IMR-90 (cell line): ENCODE data around the gene LTBP2. TPM values are rescaled to one million over a fixed set of nuclear protein-coding genes. Genes with fewer than 3 reads are reported as not detected.
A peak's percentile ranks its signal among the peaks of the same experiment; 100 is the strongest.

Source experiments
- ATAC-seq: fragments of 200-7000 bp; cut with Tn5 transposase; 2 replicates; pipeline ENCODE4 v1.9.1; 2020; ENCODE audit warnings: low read depth, mild to moderate bottlenecking, moderate library complexity
- BruUV-seq: library from RNA; stranded (reverse); fragments of 400-500 nt; replicated peaks from 2 replicates; lab custom pipeline; 2021; lab: Mats Ljungman, UMichigan
- CTCF ChIA-PET: fragments of 300-600 bp; formaldehyde crosslinking; extraction: SDS; loops from one replicate; lab custom pipeline; 2021; ENCODE audit warnings: antibody characterized with exemption; lab: Yijun Ruan, JAX
- POLR2A ChIA-PET: fragments of 300-600 bp; sonication (Branson Sonifier 250); formaldehyde crosslinking; loops from one replicate; lab custom pipeline; 2022; ENCODE audit warnings: antibody characterized with exemption; ENCODE audit not compliant: unreplicated experiment; lab: Charles Lee
- DNase-seq: peaks from one replicate; pipeline ENCODE4 v3.0.0; 2013
- H2AFZ ChIP-seq: replicated peaks from 2 replicates; pipeline ENCODE3; 2013; ENCODE audit warnings: low read length, mild to moderate bottlenecking; ENCODE audit not compliant: poor library complexity
- H2AK5ac ChIP-seq: 2 replicates; pipeline ENCODE4 v1.6.1; 2013; ENCODE audit warnings: low read depth, low read length, inconsistent platforms
- H2AK9ac ChIP-seq: replicated peaks from 2 replicates; pipeline ENCODE3; 2013; ENCODE audit warnings: mild to moderate bottlenecking, low read depth, low read length, moderate library complexity; ENCODE audit not compliant: poor library complexity
- H2BK120ac ChIP-seq: 2 replicates; pipeline ENCODE4 v1.6.1; 2013; ENCODE audit warnings: low read depth, low read length, inconsistent platforms
- H2BK15ac ChIP-seq: 3 replicates; pipeline ENCODE4 v1.6.1; 2013; ENCODE audit warnings: low read depth, low read length, inconsistent platforms
- H2BK20ac ChIP-seq: 2 replicates; pipeline ENCODE4 v1.6.1; 2013; ENCODE audit warnings: low read depth, mild to moderate bottlenecking, inconsistent platforms, low read length, moderate library complexity
- H2BK5ac ChIP-seq: 2 replicates; pipeline ENCODE4 v1.6.1; 2013; ENCODE audit warnings: mild to moderate bottlenecking, low read depth, low read length, inconsistent platforms; ENCODE audit not compliant: poor library complexity, severe bottlenecking
- H3K14ac ChIP-seq: replicated peaks from 2 replicates; pipeline ENCODE4 v1.6.1; 2013; ENCODE audit warnings: low read depth, low read length, inconsistent platforms
- H3K18ac ChIP-seq: 2 replicates; pipeline ENCODE4 v1.6.1; 2013; ENCODE audit warnings: low read depth, low read length, control low read depth
- H3K23ac ChIP-seq: 2 replicates; pipeline ENCODE4 v1.6.1; 2013; ENCODE audit warnings: low read depth, low read length, inconsistent platforms
- H3K27ac ChIP-seq: 2 replicates; pipeline ENCODE4 v1.5.1; 2013; ENCODE audit warnings: mild to moderate bottlenecking, control low read depth, low read length; ENCODE audit not compliant: insufficient read depth
- H3K27me3 ChIP-seq: 2 replicates; pipeline ENCODE4 v1.6.1; 2013; ENCODE audit warnings: low read length; ENCODE audit not compliant: control insufficient read depth, insufficient read depth
- H3K36me3 ChIP-seq: 2 replicates; pipeline ENCODE4 v1.6.1; 2013; ENCODE audit warnings: low read length, mixed read lengths; ENCODE audit not compliant: control insufficient read depth, insufficient read depth
- H3K4ac ChIP-seq: 2 replicates; pipeline ENCODE4 v1.6.1; 2013; ENCODE audit warnings: low read depth, low read length, inconsistent platforms
- H3K4me1 ChIP-seq: 2 replicates; pipeline ENCODE4 v1.6.1; 2013; ENCODE audit warnings: low read length, mixed read lengths; ENCODE audit not compliant: control insufficient read depth, insufficient read depth
- H3K4me2 ChIP-seq: 2 replicates; pipeline ENCODE4 v1.6.1; 2013; ENCODE audit warnings: low read depth, mild to moderate bottlenecking, control low read depth, low read length, moderate library complexity
- H3K4me3 ChIP-seq: 2 replicates; pipeline ENCODE4 v1.5.1; 2013; ENCODE audit warnings: low read depth, mild to moderate bottlenecking, control low read depth, low read length, moderate library complexity; ENCODE audit not compliant: insufficient read depth
- H3K56ac ChIP-seq: 2 replicates; pipeline ENCODE4 v1.6.1; 2013; ENCODE audit warnings: low read length, inconsistent platforms; ENCODE audit not compliant: insufficient read depth; ENCODE audit errors: extremely low read depth
- H3K79me1 ChIP-seq, 2 experiments: 2 replicates each; pipeline ENCODE4 v1.6.1; 2013; ENCODE audit warnings: low read length in 2 of 2, inconsistent platforms in 1 of 2, low read depth in 1 of 2
- H3K9ac ChIP-seq: 2 replicates; pipeline ENCODE4 v1.6.1; 2013; ENCODE audit warnings: low read depth, low read length, control low read depth
- H3K9me1 ChIP-seq: 2 replicates; pipeline ENCODE4 v1.6.1; 2013; ENCODE audit warnings: low read length, inconsistent platforms; ENCODE audit not compliant: insufficient read depth
- H3K9me3 ChIP-seq: 2 replicates; pipeline ENCODE4 v1.6.1; 2013; ENCODE audit warnings: low read length; ENCODE audit not compliant: control insufficient read depth, insufficient read depth
- H4K20me1 ChIP-seq: 2 replicates; pipeline ENCODE4 v1.6.1; 2013; ENCODE audit warnings: low read length, inconsistent platforms; ENCODE audit not compliant: insufficient read depth
- H4K5ac ChIP-seq: 2 replicates; pipeline ENCODE4 v1.6.1; 2013; ENCODE audit warnings: mild to moderate bottlenecking, low read depth, low read length, control low read depth
- H4K8ac ChIP-seq, 2 experiments: 2 replicates each; pipeline ENCODE4 v1.6.1; 2013; ENCODE audit warnings: low read depth in 2 of 2, low read length in 2 of 2, control low read depth in 1 of 2, inconsistent platforms in 1 of 2
- H4K91ac ChIP-seq: 2 replicates; pipeline ENCODE4 v1.6.1; 2013; ENCODE audit warnings: low read depth, low read length, inconsistent platforms; ENCODE audit not compliant: insufficient read depth
- BHLHE40 ChIP-seq: fragments of 150-350 bp; IDR thresholded peaks from 2 replicates; pipeline ENCODE4 v1.6.1; 2016; ENCODE audit warnings: mild to moderate bottlenecking, low read depth, low read length
- FOS ChIP-seq: fragments of 150-350 bp; IDR thresholded peaks from 2 replicates; pipeline ENCODE4 v1.6.1; 2016; ENCODE audit warnings: low read depth, low read length
- POLR2A ChIP-seq: IDR thresholded peaks from 2 replicates; pipeline ENCODE4 v1.6.1; 2012; ENCODE audit warnings: mild to moderate bottlenecking, low read depth, low read length
- WGBS, 2 experiments: methylation state at CpG; one replicate each; pipeline versions ENCODE4 v1.1.5 to v1.1.7; 2013; ENCODE audit warnings: missing lambda C conversion rate in 2 of 2; ENCODE audit not compliant: insufficient read length in 1 of 2; ENCODE audit errors: extremely low coverage in 2 of 2; 5-methylcytosine and 5-hydroxymethylcytosine counted together
- dilution Hi-C: fragments of 300-500 bp; cut with HindIII; formaldehyde crosslinking; loops from one replicate; pipeline ENCODE4 v1.14.3; 2018; ENCODE audit warnings: low sequenced_read_pairs; ENCODE audit not compliant: unreplicated experiment
- in situ Hi-C: fragments of 300-500 bp; cut with MboI; formaldehyde crosslinking; loops from 3 replicates; pipeline ENCODE4 v1.14.3; 2019; ENCODE audit warnings: low sequenced_read_pairs, inconsistent platforms, mixed read lengths
- intact Hi-C: fragments of 100-400 bp; cut with micrococcal nuclease; formaldehyde crosslinking; loops from 2 replicates; pipeline ENCODE4 v1.10.0; 2022
- polyA plus RNA-seq, 3 experiments: library from polyadenylated mRNA; depleted of rRNA; stranded (reverse); fragments of >200 nt; gene quantifications; 2 replicates each; pipeline ENCODE4 v1.2.3, GENCODE V29; 2012; ENCODE audit warnings: low replicate concordance in 1 of 3
- total RNA-seq: library from RNA; depleted of rRNA; stranded (reverse); fragments of >200 nt; gene quantifications from 2 replicates; pipeline ENCODE4 v1.2.3, GENCODE V29; 2012

Gene LTBP2
- total and polyA plus RNA-seq, 2 of the 4 experiments (the other 2 are of a cell fraction): 23.8 to 79.3 TPM

DNA sequence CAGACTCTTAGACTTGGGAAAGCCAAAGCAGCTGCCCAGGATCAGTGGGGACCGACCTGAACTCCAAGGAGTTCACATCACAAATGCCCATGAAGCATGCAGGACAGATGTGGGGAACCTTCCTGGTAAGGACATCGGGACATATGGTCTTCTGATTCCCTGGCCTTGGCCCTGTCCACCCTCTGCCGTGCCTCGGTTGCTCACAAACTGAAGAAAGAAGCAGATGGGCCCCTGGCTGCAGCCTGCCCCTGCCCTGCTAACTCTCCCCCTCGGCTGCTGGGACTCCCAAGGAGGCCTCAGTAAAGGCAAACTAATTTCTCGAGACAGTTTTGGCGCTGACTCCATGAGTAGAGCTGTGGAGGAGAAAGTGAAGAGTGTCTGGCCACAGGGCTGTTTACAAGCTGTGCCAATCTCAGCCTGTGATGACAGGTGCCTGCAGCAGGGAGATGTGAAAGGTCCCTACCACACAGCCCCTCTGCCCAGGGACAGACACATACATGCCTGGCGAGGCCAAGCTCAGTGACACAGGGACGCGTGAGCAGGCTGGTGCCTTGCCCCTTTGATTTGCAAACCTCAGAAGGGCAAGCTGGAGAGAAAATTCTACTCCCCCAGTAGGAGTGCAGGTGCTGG lies 69.9 kb downstream of the LTBP2 start:
- Histone ChIP-seq H2BK120ac (no peak overlapping the region), H3K56ac (no peak overlapping the region), H2BK5ac (no peak overlapping the region), H2BK15ac (no peak overlapping the region), H3K4me1 (peaks cover 7% of the 10 kb centered on the region), H2AK5ac (no peak overlapping the region), H3K23ac (no peak overlapping the region), H3K27ac (no peak overlapping the region), H4K8ac (no peak overlapping the region), H4K20me1 (no peaks in the 10 kb centered on the region), H3K27me3 (no peaks in the 10 kb centered on the region), H4K5ac (no peak overlapping the region), H3K9ac (no peak overlapping the region), H2AFZ (peak overlapping the region; percentile 6), H2AK9ac (no peak overlapping the region), H3K4me3 (no peak overlapping the region), H3K9me1 (peaks cover 20% of the 10 kb centered on the region), H3K9me3 (no peaks in the 10 kb centered on the region), H3K36me3 (peaks cover 5% of the 10 kb centered on the region; the same call in 1 of the 2 replicates), H3K18ac (no peak overlapping the region), H3K14ac (no peak overlapping the region), H3K4ac (no peak overlapping the region), H4K91ac (no peak overlapping the region), H3K4me2 (no peak overlapping the region), H3K79me1 (peaks cover 0 to 16% of the 10 kb centered on the region in 2 experiments; a peak in 2 of 4 replicates), H2BK20ac (no peak overlapping the region)
- DNase-seq: no peak
- no TSS peak for BruUV-seq
- intact Hi-C loops (no loop called here), in situ Hi-C loops (no loop called here), dilution Hi-C loops (no loop called here)
- 100% methylated on average over 1 of the region's 10 CpGs; no CpG with 5 or more reads in 1 of the 2 experiments for WGBS, 2 experiments
- CTCF ChIA-PET: no interaction called here
- POLR2A ChIA-PET: interaction anchor here (0.6 kb wide), 1 partner anchor 188 kb away, joined by 3 read pairs; no protein-coding TSS in a partner anchor
- no peak for ATAC-seq
- TF ChIP-seq FOS (no peak), BHLHE40 (no peak), POLR2A (no peak)
